Ascending aorta (tissue), 2 donors: Measurements from ENCODE around the gene CYP19A1. TPM values are rescaled to one million over a fixed set of nuclear protein-coding genes. Genes with fewer than 3 reads are reported as not detected.

Source experiments
- DNase-seq, 2 donors: peaks; one replicate each; pipeline ENCODE4 v3.0.0-alpha.2; 2019; ENCODE audit warnings: low spot score in 2 of 2
- H3K27ac ChIP-seq, 2 donors: fragments of 200-600 bp; sonication (generic); one replicate each; pipeline ENCODE4 v1.5.1; 2016 to 2017; ENCODE audit warnings: mild to moderate bottlenecking in 1 of 2
- H3K27me3 ChIP-seq: fragments of 200-600 bp; sonication (generic); one replicate; pipeline ENCODE4 v1.5.1; 2017
- H3K36me3 ChIP-seq, 2 donors: fragments of 200-600 bp; sonication (generic); one replicate each; pipeline ENCODE4 v1.5.1; 2016
- H3K4me1 ChIP-seq, 2 donors: fragments of 200-600 bp; sonication (generic); one replicate each; pipeline ENCODE4 v1.5.1; 2016 to 2017; ENCODE audit warnings: mild to moderate bottlenecking in 1 of 2
- H3K4me3 ChIP-seq, 2 donors: fragments of 200-600 bp; sonication (generic); one replicate each; pipeline ENCODE4 v1.5.1; 2016 to 2017; ENCODE audit warnings: mild to moderate bottlenecking in 1 of 2
- H3K9me3 ChIP-seq, 2 donors: fragments of 200-600 bp; sonication (generic); one replicate each; pipeline ENCODE4 v1.5.1; 2016
- intact Hi-C: fragments of 100-400 bp; cut with DNase I; formaldehyde crosslinking; loops from one replicate; pipeline ENCODE4 v1.15.1; 2023
- total RNA-seq: library from RNA; depleted of rRNA; stranded (reverse); fragments of >200 nt; gene quantifications from one replicate; pipeline ENCODE4 v1.1.0, GENCODE V29; 2016
- TF ChIP-seq, protein P1 (sequence below), 3 experiments: fragments of 200-600 bp in 2 of 3; fragments of 450-650 bp in 1 of 3; sonication (generic) in 2 of 3; IDR thresholded peaks; one replicate each; pipeline ENCODE4 v1.5.1; 2016 to 2019; ENCODE audit warnings: antibody characterized with exemption in 3 of 3, mild to moderate bottlenecking in 1 of 3, moderate library complexity in 1 of 3

The CYP19A1 gene
- total RNA-seq, 1 donor from 2014 or later, result 95.7 TPM

DNA sequence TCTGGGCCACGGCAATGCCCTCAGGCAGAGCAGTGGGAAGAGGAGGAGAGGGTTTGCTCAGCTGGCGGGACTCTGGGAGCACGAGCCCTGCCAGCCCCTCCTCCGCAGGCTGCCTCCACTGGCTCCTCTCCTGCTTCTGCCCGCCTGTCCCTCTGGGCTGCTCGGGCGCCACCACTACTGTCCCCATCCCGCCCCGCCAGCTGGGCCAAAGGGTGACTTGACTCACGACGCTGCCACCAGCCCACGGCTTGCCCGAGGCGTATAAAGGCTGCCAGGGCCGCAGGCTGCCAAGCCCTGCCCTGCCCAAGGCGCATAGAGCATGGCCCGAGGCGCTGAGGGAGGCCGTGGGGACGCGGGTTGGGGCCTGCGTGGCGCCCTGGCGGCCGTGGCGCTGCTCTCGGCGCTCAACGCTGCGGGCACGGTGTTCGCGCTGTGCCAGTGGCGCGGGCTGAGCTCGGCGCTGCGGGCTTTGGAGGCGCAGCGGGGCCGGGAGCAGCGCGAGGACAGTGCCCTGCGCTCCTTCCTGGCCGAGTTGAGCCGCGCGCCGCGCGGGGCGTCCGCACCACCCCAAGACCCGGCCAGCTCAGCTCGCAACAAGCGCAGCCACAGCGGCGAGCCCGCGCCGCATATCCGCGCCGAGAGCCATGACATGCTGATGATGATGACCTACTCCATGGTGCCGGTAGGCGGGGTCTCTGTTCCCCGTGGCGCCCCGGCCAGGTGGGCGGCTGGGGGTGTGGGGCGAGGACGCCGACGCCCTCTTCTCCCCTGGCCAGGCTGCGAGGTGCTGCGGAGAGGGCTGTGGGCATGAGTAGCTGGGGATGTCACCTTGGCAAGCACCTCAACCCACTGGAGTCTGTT is 3.2 kb upstream of the CYP19A1 start, which contains the start of gene GLDN:
Gene GLDN, plus strand, starts transcription at position 290 of the 861 bp plus-strand sequence. Its CDS starts 30 bp downstream, at position 320.
- H3K36me3 ChIP-seq, result no peaks in the 10 kb centered on the region
- DNase-seq, result peak; percentile 40 to 91
- no peaks in the 10 kb centered on the region for H3K27me3 ChIP-seq
- peak within 1 kb of the TSS; percentile 69 to 77 for H3K4me3 ChIP-seq
- H3K27ac ChIP-seq, result peak within 1 kb of the TSS; percentile 91 to 94
- H3K4me1 ChIP-seq, result peaks cover 3 to 14% of the 10 kb centered on the region in 2 donors
- intact Hi-C loops, result no loop called here
- TF ChIP-seq, protein P1, sequence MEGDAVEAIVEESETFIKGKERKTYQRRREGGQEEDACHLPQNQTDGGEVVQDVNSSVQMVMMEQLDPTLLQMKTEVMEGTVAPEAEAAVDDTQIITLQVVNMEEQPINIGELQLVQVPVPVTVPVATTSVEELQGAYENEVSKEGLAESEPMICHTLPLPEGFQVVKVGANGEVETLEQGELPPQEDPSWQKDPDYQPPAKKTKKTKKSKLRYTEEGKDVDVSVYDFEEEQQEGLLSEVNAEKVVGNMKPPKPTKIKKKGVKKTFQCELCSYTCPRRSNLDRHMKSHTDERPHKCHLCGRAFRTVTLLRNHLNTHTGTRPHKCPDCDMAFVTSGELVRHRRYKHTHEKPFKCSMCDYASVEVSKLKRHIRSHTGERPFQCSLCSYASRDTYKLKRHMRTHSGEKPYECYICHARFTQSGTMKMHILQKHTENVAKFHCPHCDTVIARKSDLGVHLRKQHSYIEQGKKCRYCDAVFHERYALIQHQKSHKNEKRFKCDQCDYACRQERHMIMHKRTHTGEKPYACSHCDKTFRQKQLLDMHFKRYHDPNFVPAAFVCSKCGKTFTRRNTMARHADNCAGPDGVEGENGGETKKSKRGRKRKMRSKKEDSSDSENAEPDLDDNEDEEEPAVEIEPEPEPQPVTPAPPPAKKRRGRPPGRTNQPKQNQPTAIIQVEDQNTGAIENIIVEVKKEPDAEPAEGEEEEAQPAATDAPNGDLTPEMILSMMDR (IDR thresholded peaks at IDR 0.05), result peak in 1 of 3 experiments; percentile 2
- no peaks in the 10 kb centered on the region for H3K9me3 ChIP-seq

GRCh38 chr15:51335538-51336410 is 2.6 kb downstream of the CYP19A1 start:
- no peak for DNase-seq
- no peaks in the 10 kb centered on the region for H3K27me3 ChIP-seq
- no peaks in the 10 kb centered on the region for H3K36me3 ChIP-seq
- H3K4me1 ChIP-seq, result peaks cover 16 to 40% of the 10 kb centered on the region in 2 donors
- intact Hi-C loops, result loop anchor here (5.0 kb wide), 2 partner anchors 47 to 173 kb away; no protein-coding TSS in a partner anchor
- TF ChIP-seq, protein P1 (IDR thresholded peaks at IDR 0.05), result peak in 1 of 3 experiments; percentile 15
- H3K27ac ChIP-seq, result peak overlapping the region; percentile 62 to 77
- H3K9me3 ChIP-seq, result no peaks in the 10 kb centered on the region
- H3K4me3 ChIP-seq, result no peak overlapping the region

- Histone ChIP-seq H3K27ac (peak overlapping the region; percentile 62 to 77), H3K9me3 (no peaks in the 10 kb centered on the region), H3K27me3 (no peaks in the 10 kb centered on the region), H3K4me1 (peaks cover 16 to 40% of the 10 kb centered on the region in 2 donors), H3K36me3 (no peaks in the 10 kb centered on the region), H3K4me3 (no peak overlapping the region)
- intact Hi-C loops, result loop anchor here (5.0 kb wide), 2 partner anchors 47 to 173 kb away; no protein-coding TSS in a partner anchor
- DNase-seq, result no peak
- TF ChIP-seq, protein P1 (IDR thresholded peaks at IDR 0.05), result no peak
Observed at GRCh38 chr15:51335087-51335486, 3.3 kb downstream of the CYP19A1 start.

DNA sequence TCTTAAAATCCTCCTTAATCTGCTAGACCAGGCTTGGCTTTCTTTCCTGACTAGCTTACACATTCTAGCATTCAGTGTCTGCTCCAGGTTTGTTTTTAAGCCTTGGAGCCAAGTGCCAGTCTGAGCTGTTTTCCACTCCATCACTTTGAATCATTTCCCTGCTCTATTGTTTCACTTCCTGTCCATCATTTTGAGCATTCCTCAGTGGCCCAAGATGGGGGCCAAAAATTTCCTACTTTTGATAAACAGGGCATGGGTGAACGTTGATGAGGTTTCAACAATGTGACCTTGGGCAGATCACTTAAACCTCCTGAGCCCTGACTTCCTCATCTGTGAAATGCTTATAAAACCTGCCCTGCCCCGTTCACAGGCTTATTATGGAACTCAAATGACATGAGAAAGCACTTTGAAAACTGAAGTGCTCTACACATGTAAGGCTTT is 4.4 kb downstream of the CYP19A1 start:
- H3K9me3 ChIP-seq, result no peaks in the 10 kb centered on the region
- H3K4me3 ChIP-seq, result no peak overlapping the region
- intact Hi-C loops, result loop anchor here (5.0 kb wide), 1 partner anchor 107 kb away; no protein-coding TSS in a partner anchor
- H3K4me1 ChIP-seq, result peaks cover 16 to 40% of the 10 kb centered on the region in 2 donors
- TF ChIP-seq, protein P1 (IDR thresholded peaks at IDR 0.05), result no peak
- no peaks in the 10 kb centered on the region for H3K27me3 ChIP-seq
- H3K27ac ChIP-seq, result peak overlapping the region; percentile 55 to 77
- H3K36me3 ChIP-seq, result no peaks in the 10 kb centered on the region
- DNase-seq, result no peak

DNA sequence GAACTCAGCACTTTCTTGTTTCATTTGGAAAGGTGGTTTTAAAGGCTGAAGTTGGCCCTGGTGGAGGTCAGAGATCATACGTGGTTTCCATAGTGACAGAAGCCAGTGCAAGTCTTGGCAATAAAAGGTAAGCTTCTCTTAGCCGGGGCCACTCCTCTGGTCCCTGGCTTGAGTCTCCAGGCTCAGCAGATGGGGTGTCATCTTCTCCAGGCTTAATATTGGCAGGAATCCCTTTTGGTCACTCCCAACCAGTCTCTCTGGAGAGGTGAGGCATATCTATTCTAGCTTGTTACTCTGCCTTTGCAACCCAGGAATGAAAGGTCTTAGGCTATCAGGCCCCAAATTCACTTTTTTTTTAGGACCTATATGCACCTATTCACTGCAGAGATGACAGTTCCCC is 4.8 kb downstream of the CYP19A1 start:
- no peaks in the 10 kb centered on the region for H3K27me3 ChIP-seq
- intact Hi-C loops, result loop anchor here (5.0 kb wide), 1 partner anchor 106 kb away; no protein-coding TSS in a partner anchor
- H3K27ac ChIP-seq, result peak overlapping the region; percentile 55 to 77
- H3K9me3 ChIP-seq, result no peaks in the 10 kb centered on the region
- no peaks in the 10 kb centered on the region for H3K36me3 ChIP-seq
- no peak for DNase-seq
- H3K4me3 ChIP-seq, result no peak overlapping the region
- peaks cover 16 to 40% of the 10 kb centered on the region in 2 donors for H3K4me1 ChIP-seq
- TF ChIP-seq, protein P1 (IDR thresholded peaks at IDR 0.05), result no peak
